Prostate gland (tissue), 2 donors: ENCODE results near the gene NPB. TPM values are rescaled to one million over a fixed set of nuclear protein-coding genes. Genes with fewer than 3 reads are reported as not detected.

Experiments used
- DNase-seq: peaks from one replicate; pipeline ENCODE4 v3.0.0-alpha.2; 2019; ENCODE audit warnings: low spot score
- H3K27ac ChIP-seq, 2 donors: fragments of 200-600 bp; sonication (generic); 2 replicates each; pipeline ENCODE4 v1.5.1; 2017 to 2019
- H3K27me3 ChIP-seq: fragments of 200-600 bp; sonication (generic); replicated peaks from 2 replicates; pipeline ENCODE4 v1.5.1; 2019; ENCODE audit not compliant: insufficient read depth
- H3K36me3 ChIP-seq, 2 donors: fragments of 200-600 bp; sonication (generic); 1 replicate in 1 of 2; 2 replicates in 1 of 2; pipeline versions ENCODE4 v1.5.1 to v1.8.1; 2017 to 2019
- H3K4me1 ChIP-seq: fragments of 200-600 bp; sonication (generic); replicated peaks from 2 replicates; pipeline ENCODE4 v1.5.1; 2019
- H3K4me3 ChIP-seq, 2 donors: fragments of 200-600 bp; sonication (generic); 2 replicates each; pipeline ENCODE4 v1.5.1; 2017 to 2019
- H3K9me3 ChIP-seq: fragments of 200-600 bp; sonication (generic); 2 replicates; pipeline ENCODE4 v1.5.1; 2017
- POLR2A ChIP-seq: fragments of 450-650 bp; IDR thresholded peaks from one replicate; pipeline ENCODE4 v1.6.1; 2016; ENCODE audit warnings: antibody characterized with exemption, mild to moderate bottlenecking
- POLR2AphosphoS5 ChIP-seq: sonication (generic); formaldehyde crosslinking; IDR thresholded peaks from one replicate; pipeline ENCODE4 v1.6.1; 2017; ENCODE audit warnings: antibody characterized with exemption
- WGBS: methylation state at CpG from one replicate; pipeline ENCODE4 v1.1.5; 2018; 5-methylcytosine and 5-hydroxymethylcytosine counted together
- intact Hi-C: fragments of 100-400 bp; cut with DNase I; formaldehyde crosslinking; loops from one replicate; pipeline ENCODE4 v1.14.2; 2022
- total RNA-seq, 2 donors: library from RNA; depleted of rRNA; stranded (reverse); fragments of >200 nt; gene quantifications; one replicate each; pipeline ENCODE4 v1.1.0, GENCODE V29; 2016
- TF ChIP-seq, protein P1 (sequence below), 4 experiments: fragments of 200-600 bp in 2 of 4; fragments of 450-650 bp in 2 of 4; sonication (generic) in 2 of 4; IDR thresholded peaks; 1 replicate in 3 of 4; 2 replicates in 1 of 4; pipeline ENCODE4 v1.5.1; 2016 to 2019; ENCODE audit warnings: antibody characterized with exemption in 4 of 4, mild to moderate bottlenecking in 2 of 4, moderate library complexity in 2 of 4

The NPB gene
- total RNA-seq, 2 donors from 2014 or later, result 9.8 to 10.9 TPM

DNA sequence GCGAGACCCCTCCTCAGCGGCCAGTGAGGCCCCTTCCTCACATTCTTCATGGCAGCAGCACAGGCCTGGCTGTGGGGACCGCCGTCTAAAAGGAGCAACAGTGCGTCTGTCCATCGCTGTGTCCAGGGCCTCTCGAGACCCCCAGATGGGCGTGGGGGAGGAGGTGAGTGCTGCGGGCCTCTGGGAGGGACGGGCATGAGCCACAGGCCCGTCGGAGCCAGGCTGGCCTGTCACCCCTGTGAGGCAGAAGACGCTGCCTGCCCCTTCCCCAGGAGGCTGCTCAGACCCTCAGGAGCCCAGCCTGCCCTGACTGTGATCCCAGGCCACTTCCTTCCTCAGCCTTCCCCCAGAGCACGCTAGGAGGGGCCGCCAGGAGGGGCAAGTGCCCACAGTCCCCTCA is 37.2 kb downstream of the NPB start:
- Histone ChIP-seq H3K9me3 (no peaks in the 10 kb centered on the region), H3K27ac (no peak overlapping the region), H3K4me3 (no peak overlapping the region), H3K36me3 (no peaks in the 10 kb centered on the region), H3K4me1 (no peaks in the 10 kb centered on the region), H3K27me3 (no peaks in the 10 kb centered on the region)
- 67% methylated on average over 15 of the region's 15 CpGs for WGBS
- intact Hi-C loops, result no loop called here
- TF ChIP-seq POLR2AphosphoS5 (no peak), POLR2A (no peak)
- TF ChIP-seq, protein P1, sequence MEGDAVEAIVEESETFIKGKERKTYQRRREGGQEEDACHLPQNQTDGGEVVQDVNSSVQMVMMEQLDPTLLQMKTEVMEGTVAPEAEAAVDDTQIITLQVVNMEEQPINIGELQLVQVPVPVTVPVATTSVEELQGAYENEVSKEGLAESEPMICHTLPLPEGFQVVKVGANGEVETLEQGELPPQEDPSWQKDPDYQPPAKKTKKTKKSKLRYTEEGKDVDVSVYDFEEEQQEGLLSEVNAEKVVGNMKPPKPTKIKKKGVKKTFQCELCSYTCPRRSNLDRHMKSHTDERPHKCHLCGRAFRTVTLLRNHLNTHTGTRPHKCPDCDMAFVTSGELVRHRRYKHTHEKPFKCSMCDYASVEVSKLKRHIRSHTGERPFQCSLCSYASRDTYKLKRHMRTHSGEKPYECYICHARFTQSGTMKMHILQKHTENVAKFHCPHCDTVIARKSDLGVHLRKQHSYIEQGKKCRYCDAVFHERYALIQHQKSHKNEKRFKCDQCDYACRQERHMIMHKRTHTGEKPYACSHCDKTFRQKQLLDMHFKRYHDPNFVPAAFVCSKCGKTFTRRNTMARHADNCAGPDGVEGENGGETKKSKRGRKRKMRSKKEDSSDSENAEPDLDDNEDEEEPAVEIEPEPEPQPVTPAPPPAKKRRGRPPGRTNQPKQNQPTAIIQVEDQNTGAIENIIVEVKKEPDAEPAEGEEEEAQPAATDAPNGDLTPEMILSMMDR (IDR thresholded peaks at IDR 0.05), result no peak
- no peak for DNase-seq

DNA sequence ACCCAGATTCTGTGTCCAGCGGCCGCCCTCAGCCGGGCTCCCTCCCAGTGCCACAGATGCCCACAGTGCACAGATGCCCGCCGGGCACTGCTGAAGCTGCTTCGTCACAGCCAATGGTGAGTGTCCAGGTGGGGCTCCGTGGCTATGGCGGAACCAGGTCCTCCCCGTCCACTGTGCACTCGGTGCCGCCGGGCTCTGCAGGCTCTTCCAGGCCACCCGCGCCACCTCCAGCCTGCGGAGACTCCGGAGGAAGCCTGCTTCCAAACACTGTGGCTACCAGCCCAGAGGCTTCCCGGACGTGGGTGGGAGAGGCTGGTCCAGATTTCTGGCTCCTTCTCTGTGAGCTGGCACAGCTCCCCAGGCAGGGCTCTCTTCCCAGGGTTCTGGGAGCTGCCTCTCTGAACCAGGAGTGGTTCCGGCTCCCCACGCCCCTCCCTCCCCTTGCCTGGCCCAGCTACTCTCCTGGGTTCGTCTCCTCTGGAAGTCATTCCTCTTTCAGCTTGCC is 37.9 kb downstream of the NPB start:
- no peak overlapping the region for H3K27ac ChIP-seq
- no peaks in the 10 kb centered on the region for H3K27me3 ChIP-seq
- no peaks in the 10 kb centered on the region for H3K36me3 ChIP-seq

DNA sequence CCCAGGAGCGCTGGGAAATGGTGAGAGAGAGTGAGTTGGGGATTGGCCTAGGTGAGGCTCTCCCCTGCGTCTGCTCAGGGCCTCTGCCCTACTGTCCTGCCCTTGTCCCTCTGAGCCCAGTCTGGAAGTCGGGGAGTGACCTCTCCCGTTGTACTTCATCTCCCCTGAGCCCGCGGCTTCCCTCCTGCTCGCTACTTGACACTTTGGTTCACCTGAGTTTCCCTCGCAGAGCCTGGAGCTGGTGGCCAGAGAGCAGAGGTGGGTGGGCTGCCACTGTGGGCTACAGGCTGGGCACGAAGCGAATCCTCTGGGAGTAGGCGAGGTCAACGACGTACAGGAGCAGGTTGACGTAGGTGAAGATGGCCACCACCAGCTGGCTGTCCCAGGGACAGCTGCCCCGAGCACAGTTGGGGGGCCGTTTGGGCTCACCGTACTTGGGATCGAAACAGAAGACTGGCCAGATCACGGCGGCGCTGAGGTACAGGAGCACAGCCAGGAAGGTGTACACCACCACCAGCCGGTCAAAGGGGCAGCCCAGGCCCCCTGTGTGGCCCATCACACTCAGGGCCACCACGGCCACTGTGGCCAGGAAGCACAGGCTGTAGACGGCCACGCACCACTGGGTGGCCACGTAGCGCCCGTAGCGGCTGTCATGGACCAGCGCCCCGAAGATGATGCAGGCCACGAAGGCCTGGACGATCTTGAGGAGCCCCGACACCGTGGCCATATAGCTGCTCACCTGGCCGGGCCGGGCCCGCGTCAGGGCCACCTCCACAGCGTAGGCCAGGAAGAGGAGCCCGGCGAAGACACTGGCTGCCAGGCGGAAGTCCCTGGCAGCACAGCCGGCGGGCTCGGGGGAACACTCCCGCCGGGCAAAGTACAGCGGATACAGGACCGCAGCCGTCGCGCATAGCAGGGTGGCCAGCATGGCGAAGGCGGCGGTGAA is 38.8 kb downstream of the NPB start:
- H3K4me3 ChIP-seq, result no peak overlapping the region
- H3K27ac ChIP-seq, result no peak overlapping the region
- H3K9me3 ChIP-seq, result no peaks in the 10 kb centered on the region
- 93% methylated on average over 55 of the region's 56 CpGs for WGBS
- H3K4me1 ChIP-seq, result no peaks in the 10 kb centered on the region
- no peak for DNase-seq
- intact Hi-C loops, result no loop called here
- H3K27me3 ChIP-seq, result no peaks in the 10 kb centered on the region
- TF ChIP-seq POLR2A, result no peak
- TF ChIP-seq, protein P1 (IDR thresholded peaks at IDR 0.05), result no peak
- TF ChIP-seq POLR2AphosphoS5, result no peak
- no peaks in the 10 kb centered on the region for H3K36me3 ChIP-seq

More for the DNA sequence above, 37.9 kb downstream of the NPB start:
- Histone ChIP-seq H3K9me3 (no peaks in the 10 kb centered on the region), H3K4me1 (no peaks in the 10 kb centered on the region), H3K4me3 (no peak overlapping the region)
- intact Hi-C loops, result no loop called here
- 62% methylated on average over 19 of the region's 21 CpGs for WGBS
- TF ChIP-seq POLR2AphosphoS5, result no peak
- TF ChIP-seq POLR2A, result no peak
- TF ChIP-seq, protein P1 (IDR thresholded peaks at IDR 0.05), result no peak
- no peak for DNase-seq

DNA sequence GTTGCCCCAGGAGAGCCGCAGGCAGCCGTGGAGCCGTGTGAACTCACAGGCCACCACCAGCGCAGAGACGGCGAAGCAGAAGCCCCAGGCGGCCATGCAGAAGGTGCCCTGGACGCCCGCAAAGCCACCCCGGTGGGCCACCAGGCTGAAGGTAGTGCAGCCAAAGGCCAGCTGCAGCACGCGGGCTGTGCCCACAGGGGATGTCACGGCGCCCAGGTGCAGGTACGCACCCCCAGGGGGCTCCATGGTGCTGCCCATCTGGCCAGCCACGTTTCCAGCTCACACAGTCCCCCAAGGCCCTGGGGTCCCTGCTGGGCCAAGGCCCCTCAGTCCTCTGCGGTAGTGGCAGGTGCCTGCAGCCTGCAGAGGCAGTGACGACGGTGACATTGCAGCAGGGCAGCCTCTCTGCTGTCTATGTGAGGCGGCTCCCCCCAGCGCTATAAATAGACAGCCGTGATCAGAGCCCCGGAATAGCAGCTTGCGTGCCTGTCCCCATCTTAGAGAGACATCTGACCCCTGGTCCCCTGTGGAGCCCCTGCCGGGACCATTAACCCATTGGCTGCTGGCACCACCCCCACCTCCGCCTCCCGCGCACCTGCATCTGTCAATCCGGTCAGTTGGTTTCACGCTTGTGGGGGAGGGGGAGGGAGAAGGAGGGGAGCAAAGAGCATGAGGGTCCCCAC is 39.6 kb downstream of the NPB start:
- intact Hi-C loops, result no loop called here
- WGBS, result 44% methylated on average over 27 of the region's 30 CpGs
- H3K4me3 ChIP-seq, result no peak overlapping the region
- H3K4me1 ChIP-seq, result no peaks in the 10 kb centered on the region
- DNase-seq, result no peak
- no peaks in the 10 kb centered on the region for H3K27me3 ChIP-seq
- TF ChIP-seq POLR2A (no peak), POLR2AphosphoS5 (no peak)
- TF ChIP-seq, protein P1 (IDR thresholded peaks at IDR 0.05), result no peak
- H3K27ac ChIP-seq, result no peak overlapping the region
- H3K36me3 ChIP-seq, result no peaks in the 10 kb centered on the region
- H3K9me3 ChIP-seq, result no peaks in the 10 kb centered on the region
